GM18499 (cell line): ENCODE data around the gene OR7G1.
"Not testable (repeated sequence)": the region's sequence is repeated elsewhere in the genome, so short reads cannot be mapped to it uniquely, and the experiment has no call there.

Experiments used
- ATAC-seq: cut with Tn5 transposase; IDR thresholded peaks from one replicate; pipeline ENCODE4 v1.9.1; 2021; ENCODE audit warnings: moderate number of reproducible peaks; ENCODE audit not compliant: insufficient read depth, unreplicated experiment

OR7G1 gene

GRCh38 chr19:9086761-9087160, 28.8 kb downstream of the OR7G1 start, which contains the start of gene OR1M1:
OR1M1 (plus strand) TSS chr19:9087061; CDS start chr19:9093245, 6,184 bp downstream.
- ATAC-seq, result no peak

- ATAC-seq, result no peak
These were observed 36.9 kb downstream of the OR7G1 start for GRCh38 chr19:9078651-9079050.

GRCh38 chr19:9076901-9077300, 38.7 kb downstream of the OR7G1 start:
- ATAC-seq, result no peak

- ATAC-seq, result no peak
These were observed 40.3 kb downstream of the OR7G1 start for GRCh38 chr19:9075064-9075949.

GRCh38 chr19:9073806-9074205, 41.8 kb downstream of the OR7G1 start:
- ATAC-seq, result no peak

- not testable (repeated sequence) for ATAC-seq
These were observed 43.8 kb downstream of the OR7G1 start for GRCh38 chr19:9071720-9072119.

GRCh38 chr19:9070066-9070465, 45.5 kb downstream of the OR7G1 start:
- no peak for ATAC-seq

GRCh38 chr19:9065457-9066014, 50.0 kb downstream of the OR7G1 start:
- ATAC-seq, result no peak
